ENCODE data around the gene KRI1.
"Not testable (repeated sequence)": the region's sequence is repeated elsewhere in the genome, so short reads cannot be mapped to it uniquely, and the experiment has no call there.

Gene KRI1

GRCh38 chr19:10553087-10553667 lies 12.6 kb downstream of the KRI1 start:
- H3K36me3 ChIP-seq (ENCODE audit: insufficient read depth, low read length) = peaks cover 84% of the 10 kb centered on the region
- H3F3A ChIP-seq (ENCODE audit: insufficient read depth, low read length) = peaks cover 12% of the 10 kb centered on the region; the same call in 1 of the 2 replicates
- H3K4me2 ChIP-seq (ENCODE audit: low read length) = peak overlapping the region; percentile 50; the same call in 1 of the 2 replicates
- H3K27ac ChIP-seq (ENCODE audit: low read depth, low read length, poor library complexity, severe bottlenecking) = peak overlapping the region; percentile 97
- H3K4me3 ChIP-seq (ENCODE audit: low read depth, low read length, poor library complexity, severe bottlenecking) = no peak overlapping the region
- no peaks in the 10 kb centered on the region for H4K20me1 ChIP-seq (ENCODE audit: insufficient read depth, low read length)
- no peaks in the 10 kb centered on the region for H3K79me2 ChIP-seq (ENCODE audit: insufficient read depth, low read length)
- H2AFZ ChIP-seq (ENCODE audit: low read length) = no peak overlapping the region
- no peaks in the 10 kb centered on the region for H3K9me2 ChIP-seq (ENCODE audit: low read depth, low read length)
- no peaks in the 10 kb centered on the region for H3K9me3 ChIP-seq (ENCODE audit: low read length)
- no peaks in the 10 kb centered on the region for H3K27me3 ChIP-seq (ENCODE audit: insufficient read depth, low read length)
- peak overlapping the region; percentile 59; the same call in 1 of the 2 replicates for H3K9ac ChIP-seq (ENCODE audit: low read length)
- TF ChIP-seq, protein P1, sequence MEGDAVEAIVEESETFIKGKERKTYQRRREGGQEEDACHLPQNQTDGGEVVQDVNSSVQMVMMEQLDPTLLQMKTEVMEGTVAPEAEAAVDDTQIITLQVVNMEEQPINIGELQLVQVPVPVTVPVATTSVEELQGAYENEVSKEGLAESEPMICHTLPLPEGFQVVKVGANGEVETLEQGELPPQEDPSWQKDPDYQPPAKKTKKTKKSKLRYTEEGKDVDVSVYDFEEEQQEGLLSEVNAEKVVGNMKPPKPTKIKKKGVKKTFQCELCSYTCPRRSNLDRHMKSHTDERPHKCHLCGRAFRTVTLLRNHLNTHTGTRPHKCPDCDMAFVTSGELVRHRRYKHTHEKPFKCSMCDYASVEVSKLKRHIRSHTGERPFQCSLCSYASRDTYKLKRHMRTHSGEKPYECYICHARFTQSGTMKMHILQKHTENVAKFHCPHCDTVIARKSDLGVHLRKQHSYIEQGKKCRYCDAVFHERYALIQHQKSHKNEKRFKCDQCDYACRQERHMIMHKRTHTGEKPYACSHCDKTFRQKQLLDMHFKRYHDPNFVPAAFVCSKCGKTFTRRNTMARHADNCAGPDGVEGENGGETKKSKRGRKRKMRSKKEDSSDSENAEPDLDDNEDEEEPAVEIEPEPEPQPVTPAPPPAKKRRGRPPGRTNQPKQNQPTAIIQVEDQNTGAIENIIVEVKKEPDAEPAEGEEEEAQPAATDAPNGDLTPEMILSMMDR (IDR thresholded peaks at IDR 0.05; ENCODE audit: low read length) = no peak
- no peak for TF ChIP-seq EZH2 (IDR thresholded peaks at IDR 0.05; ENCODE audit: borderline replicate concordance, low read length)
- peaks cover 42% of the 10 kb centered on the region for H3K4me1 ChIP-seq (ENCODE audit: insufficient read depth, low read length, severe bottlenecking)

DNA sequence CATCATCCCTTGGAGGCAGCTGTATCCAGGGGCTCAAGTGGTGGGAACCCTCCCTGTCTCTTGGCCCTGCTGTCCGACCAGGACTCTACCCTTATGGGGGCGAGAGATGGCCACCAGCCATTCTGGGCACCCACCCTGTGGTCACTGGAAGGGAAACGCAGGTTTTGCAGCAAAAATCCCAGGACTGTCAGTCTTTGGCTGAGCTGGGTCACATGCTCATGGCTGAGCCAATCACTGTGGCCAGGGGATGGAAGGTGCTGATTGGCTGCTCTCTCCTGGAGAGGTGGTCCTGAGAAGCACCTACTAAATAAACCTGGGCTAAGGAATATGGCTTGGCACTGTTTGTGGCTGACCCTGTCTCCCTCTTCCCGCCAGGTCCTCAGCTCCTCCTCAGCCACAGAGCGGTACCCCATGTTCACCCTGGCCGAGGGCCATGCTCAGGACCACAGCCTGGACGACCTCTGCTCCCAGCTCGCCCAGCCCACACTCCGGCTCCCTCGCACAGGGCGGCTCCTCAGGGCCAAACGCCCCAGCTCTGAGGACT lies 13.2 kb downstream of the KRI1 start:
- 0 out of 2 replicates have a peak overlapping the region, but pooled peaks have one; percentile 2 for H3K4me2 ChIP-seq (ENCODE audit: low read length)

DNA sequence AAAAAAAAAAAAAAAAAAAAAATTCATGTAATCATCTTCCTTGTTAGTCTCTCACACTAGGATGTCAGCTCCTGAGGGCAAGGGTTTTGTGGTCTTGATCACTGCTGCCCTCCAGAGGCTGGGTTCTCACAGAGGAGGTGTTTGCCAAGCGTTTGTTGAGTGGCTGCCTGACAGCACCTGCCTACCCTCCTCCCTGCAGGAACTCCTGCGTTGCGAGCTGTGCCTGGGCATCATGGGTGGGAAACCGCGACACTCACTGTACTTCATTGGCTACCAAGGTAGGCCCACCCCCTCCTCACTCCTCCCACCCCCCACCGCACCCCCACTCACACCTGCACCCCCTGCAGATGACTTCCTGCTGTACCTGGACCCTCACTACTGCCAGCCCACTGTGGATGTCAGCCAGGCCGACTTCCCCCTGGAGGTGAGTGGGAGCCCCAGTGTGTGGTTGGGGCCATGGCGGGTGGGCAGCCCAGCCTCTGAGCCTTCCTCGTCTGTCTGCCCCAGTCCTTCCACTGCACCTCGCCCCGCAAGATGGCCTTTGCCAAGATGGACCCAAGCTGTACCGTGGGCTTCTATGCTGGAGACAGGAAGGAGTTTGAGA lies 14.0 kb downstream of the KRI1 start:
- no peak overlapping the region for H3K4me2 ChIP-seq (ENCODE audit: low read length)
- peaks cover 81% of the 10 kb centered on the region for H3K36me3 ChIP-seq (ENCODE audit: insufficient read depth, low read length)
- H3K4me1 ChIP-seq (ENCODE audit: insufficient read depth, low read length, severe bottlenecking) = peaks cover 42% of the 10 kb centered on the region
- peak overlapping the region; percentile 97 for H3K27ac ChIP-seq (ENCODE audit: low read depth, low read length, poor library complexity, severe bottlenecking)
- TF ChIP-seq EZH2 (IDR thresholded peaks at IDR 0.05; ENCODE audit: borderline replicate concordance, low read length) = no peak
- TF ChIP-seq, protein P1 (IDR thresholded peaks at IDR 0.05; ENCODE audit: low read length) = peak; percentile 31; the same call in 1 of the 2 replicates
- no peaks in the 10 kb centered on the region for H4K20me1 ChIP-seq (ENCODE audit: insufficient read depth, low read length)
- no peak overlapping the region for H2AFZ ChIP-seq (ENCODE audit: low read length)
- no peaks in the 10 kb centered on the region for H3K9me3 ChIP-seq (ENCODE audit: low read length)
- peaks cover 12% of the 10 kb centered on the region; the same call in 1 of the 2 replicates for H3F3A ChIP-seq (ENCODE audit: insufficient read depth, low read length)
- H3K9ac ChIP-seq (ENCODE audit: low read length) = no peak overlapping the region
- H3K4me3 ChIP-seq (ENCODE audit: low read depth, low read length, poor library complexity, severe bottlenecking) = no peak overlapping the region
- no peaks in the 10 kb centered on the region for H3K27me3 ChIP-seq (ENCODE audit: insufficient read depth, low read length)
- H3K9me2 ChIP-seq (ENCODE audit: low read depth, low read length) = no peaks in the 10 kb centered on the region
- H3K79me2 ChIP-seq (ENCODE audit: insufficient read depth, low read length) = no peaks in the 10 kb centered on the region

More for the DNA sequence above, 13.2 kb downstream of the KRI1 start:
- H3K36me3 ChIP-seq (ENCODE audit: insufficient read depth, low read length) = peaks cover 80% of the 10 kb centered on the region
- H3K9ac ChIP-seq (ENCODE audit: low read length) = no peak overlapping the region; the same call in 1 of the 2 replicates
- H4K20me1 ChIP-seq (ENCODE audit: insufficient read depth, low read length) = no peaks in the 10 kb centered on the region
- H3K27me3 ChIP-seq (ENCODE audit: insufficient read depth, low read length) = no peaks in the 10 kb centered on the region
- H2AFZ ChIP-seq (ENCODE audit: low read length) = no peak overlapping the region
- H3K27ac ChIP-seq (ENCODE audit: low read depth, low read length, poor library complexity, severe bottlenecking) = peak overlapping the region; percentile 97
- H3K4me3 ChIP-seq (ENCODE audit: low read depth, low read length, poor library complexity, severe bottlenecking) = no peak overlapping the region
- H3K9me2 ChIP-seq (ENCODE audit: low read depth, low read length) = no peaks in the 10 kb centered on the region
- peaks cover 12% of the 10 kb centered on the region; the same call in 1 of the 2 replicates for H3F3A ChIP-seq (ENCODE audit: insufficient read depth, low read length)
- H3K9me3 ChIP-seq (ENCODE audit: low read length) = no peaks in the 10 kb centered on the region
- H3K4me1 ChIP-seq (ENCODE audit: insufficient read depth, low read length, severe bottlenecking) = peaks cover 42% of the 10 kb centered on the region
- TF ChIP-seq EZH2 (IDR thresholded peaks at IDR 0.05; ENCODE audit: borderline replicate concordance, low read length) = no peak
- TF ChIP-seq, protein P1 (IDR thresholded peaks at IDR 0.05; ENCODE audit: low read length) = no peak
- H3K79me2 ChIP-seq (ENCODE audit: insufficient read depth, low read length) = no peaks in the 10 kb centered on the region

DNA sequence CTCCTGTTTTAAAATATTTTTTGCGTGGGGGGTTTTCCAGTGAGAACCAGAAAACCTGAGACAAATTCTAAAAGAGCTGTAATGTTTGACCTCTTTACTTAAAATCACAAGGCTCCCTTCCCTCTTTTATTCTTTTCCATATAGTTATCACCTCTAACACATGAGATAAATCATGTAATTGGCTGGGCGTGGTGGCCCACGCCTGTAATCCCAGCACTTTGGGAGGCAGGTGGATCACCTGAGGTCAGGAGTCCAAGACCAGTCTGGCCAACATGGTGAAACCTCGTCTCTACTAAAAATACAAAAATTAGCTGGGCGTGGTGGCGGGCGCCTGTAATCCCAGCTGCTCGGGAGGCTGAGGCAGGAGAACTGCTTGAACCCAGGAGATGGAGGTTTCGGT lies 14.8 kb downstream of the KRI1 start:
- H3K4me3 ChIP-seq (ENCODE audit: low read depth, low read length, poor library complexity, severe bottlenecking); H3K27me3 ChIP-seq (ENCODE audit: insufficient read depth, low read length); H3K9me2 ChIP-seq (ENCODE audit: low read depth, low read length); H3K27ac ChIP-seq (ENCODE audit: low read depth, low read length, poor library complexity, severe bottlenecking); H2AFZ ChIP-seq (ENCODE audit: low read length); H3K9ac ChIP-seq (ENCODE audit: low read length); H3K9me3 ChIP-seq (ENCODE audit: low read length); H4K20me1 ChIP-seq (ENCODE audit: insufficient read depth, low read length); H3K79me2 ChIP-seq (ENCODE audit: insufficient read depth, low read length); H3K4me2 ChIP-seq (ENCODE audit: low read length): not testable (repeated sequence)
- Histone ChIP-seq H3K36me3 (ENCODE audit: insufficient read depth, low read length) (peaks cover 77% of the 10 kb centered on the region), H3K4me1 (ENCODE audit: insufficient read depth, low read length, severe bottlenecking) (peaks cover 41% of the 10 kb centered on the region), H3F3A (ENCODE audit: insufficient read depth, low read length) (peaks cover 12% of the 10 kb centered on the region; the same call in 1 of the 2 replicates)
